ENCODE results near the gene FLT3LG. TPM values are rescaled to one million over a fixed set of nuclear protein-coding genes. Genes with fewer than 3 reads are reported as not detected.

Gene FLT3LG
- total and polyA plus RNA-seq, 9 of the 15 experiments (the other 6 are each of a cell fraction or from before 2014, with no cell fraction given) = 0.31 to 6.4 (median 1.1) TPM

DNA sequence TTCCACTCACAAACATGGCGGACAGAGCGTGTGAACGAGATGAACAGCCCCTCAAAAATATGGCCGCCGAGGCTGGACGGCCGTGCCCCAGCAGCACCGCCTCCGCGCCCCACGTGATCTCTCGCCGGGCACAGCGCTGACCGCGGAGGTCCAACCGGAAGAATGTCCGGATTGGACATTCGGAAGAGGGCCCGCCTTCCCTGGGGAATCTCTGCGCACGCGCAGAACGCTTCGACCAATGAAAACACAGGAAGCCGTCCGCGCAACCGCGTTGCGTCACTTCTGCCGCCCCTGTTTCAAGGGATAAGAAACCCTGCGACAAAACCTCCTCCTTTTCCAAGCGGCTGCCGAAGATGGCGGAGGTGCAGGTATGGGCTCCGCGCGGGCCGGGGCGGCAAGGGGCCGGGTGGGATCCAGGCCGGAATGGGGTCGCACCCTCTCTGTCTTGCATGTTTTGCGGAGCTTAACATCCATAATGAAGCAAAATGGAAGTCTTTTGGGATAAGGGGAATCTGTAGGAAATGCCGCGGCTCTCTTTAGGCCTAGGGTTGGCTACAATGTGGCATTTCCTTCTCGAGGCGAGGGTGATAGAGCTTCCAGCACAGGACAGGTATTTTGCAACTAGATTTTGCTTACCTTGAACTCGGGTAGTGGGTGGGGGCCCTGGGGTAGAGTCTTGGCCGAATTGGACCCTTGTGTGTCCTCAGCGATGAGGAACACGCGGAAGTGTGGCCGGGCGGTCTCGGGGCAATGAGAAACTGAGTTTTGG lies 13.4 kb downstream of the FLT3LG start, which contains the start of gene RPL13A (continued):
- TF ChIP-seq, protein P1, sequence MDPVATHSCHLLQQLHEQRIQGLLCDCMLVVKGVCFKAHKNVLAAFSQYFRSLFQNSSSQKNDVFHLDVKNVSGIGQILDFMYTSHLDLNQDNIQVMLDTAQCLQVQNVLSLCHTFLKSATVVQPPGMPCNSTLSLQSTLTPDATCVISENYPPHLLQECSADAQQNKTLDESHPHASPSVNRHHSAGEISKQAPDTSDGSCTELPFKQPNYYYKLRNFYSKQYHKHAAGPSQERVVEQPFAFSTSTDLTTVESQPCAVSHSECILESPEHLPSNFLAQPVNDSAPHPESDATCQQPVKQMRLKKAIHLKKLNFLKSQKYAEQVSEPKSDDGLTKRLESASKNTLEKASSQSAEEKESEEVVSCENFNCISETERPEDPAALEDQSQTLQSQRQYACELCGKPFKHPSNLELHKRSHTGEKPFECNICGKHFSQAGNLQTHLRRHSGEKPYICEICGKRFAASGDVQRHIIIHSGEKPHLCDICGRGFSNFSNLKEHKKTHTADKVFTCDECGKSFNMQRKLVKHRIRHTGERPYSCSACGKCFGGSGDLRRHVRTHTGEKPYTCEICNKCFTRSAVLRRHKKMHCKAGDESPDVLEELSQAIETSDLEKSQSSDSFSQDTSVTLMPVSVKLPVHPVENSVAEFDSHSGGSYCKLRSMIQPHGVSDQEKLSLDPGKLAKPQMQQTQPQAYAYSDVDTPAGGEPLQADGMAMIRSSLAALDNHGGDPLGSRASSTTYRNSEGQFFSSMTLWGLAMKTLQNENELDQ (CRISPR knock-in tag; IDR thresholded peaks at IDR 0.05; ENCODE audit: borderline replicate concordance) = peak; percentile 30; the same call in 1 of the 2 replicates
- TF ChIP-seq, protein P2, sequence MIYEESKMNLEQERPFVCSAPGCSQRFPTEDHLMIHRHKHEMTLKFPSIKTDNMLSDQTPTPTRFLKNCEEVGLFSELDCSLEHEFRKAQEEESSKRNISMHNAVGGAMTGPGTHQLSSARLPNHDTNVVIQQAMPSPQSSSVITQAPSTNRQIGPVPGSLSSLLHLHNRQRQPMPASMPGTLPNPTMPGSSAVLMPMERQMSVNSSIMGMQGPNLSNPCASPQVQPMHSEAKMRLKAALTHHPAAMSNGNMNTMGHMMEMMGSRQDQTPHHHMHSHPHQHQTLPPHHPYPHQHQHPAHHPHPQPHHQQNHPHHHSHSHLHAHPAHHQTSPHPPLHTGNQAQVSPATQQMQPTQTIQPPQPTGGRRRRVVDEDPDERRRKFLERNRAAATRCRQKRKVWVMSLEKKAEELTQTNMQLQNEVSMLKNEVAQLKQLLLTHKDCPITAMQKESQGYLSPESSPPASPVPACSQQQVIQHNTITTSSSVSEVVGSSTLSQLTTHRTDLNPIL (CRISPR knock-in tag; IDR thresholded peaks at IDR 0.05) = peak; percentile 53; the same call in 1 of the 2 replicates
- 0 out of 2 replicates have a peak, but pooled peaks have one; percentile 66 for TF ChIP-seq RFX5 (IDR thresholded peaks at IDR 0.05; ENCODE audit: low read depth, low read length)
- no peak for TF ChIP-seq ZNF76 (CRISPR knock-in tag; IDR thresholded peaks at IDR 0.05; ENCODE audit: borderline replicate concordance)
- TF ChIP-seq, protein P3, sequence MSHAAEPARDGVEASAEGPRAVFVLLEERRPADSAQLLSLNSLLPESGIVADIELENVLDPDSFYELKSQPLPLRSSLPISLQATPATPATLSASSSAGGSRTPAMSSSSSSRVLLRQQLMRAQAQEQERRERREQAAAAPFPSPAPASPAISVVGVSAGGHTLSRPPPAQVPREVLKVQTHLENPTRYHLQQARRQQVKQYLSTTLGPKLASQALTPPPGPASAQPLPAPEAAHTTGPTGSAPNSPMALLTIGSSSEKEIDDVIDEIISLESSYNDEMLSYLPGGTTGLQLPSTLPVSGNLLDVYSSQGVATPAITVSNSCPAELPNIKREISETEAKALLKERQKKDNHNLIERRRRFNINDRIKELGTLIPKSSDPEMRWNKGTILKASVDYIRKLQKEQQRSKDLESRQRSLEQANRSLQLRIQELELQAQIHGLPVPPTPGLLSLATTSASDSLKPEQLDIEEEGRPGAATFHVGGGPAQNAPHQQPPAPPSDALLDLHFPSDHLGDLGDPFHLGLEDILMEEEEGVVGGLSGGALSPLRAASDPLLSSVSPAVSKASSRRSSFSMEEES (CRISPR knock-in tag; IDR thresholded peaks at IDR 0.05) = peak; percentile 97
- TF ChIP-seq, protein P4, sequence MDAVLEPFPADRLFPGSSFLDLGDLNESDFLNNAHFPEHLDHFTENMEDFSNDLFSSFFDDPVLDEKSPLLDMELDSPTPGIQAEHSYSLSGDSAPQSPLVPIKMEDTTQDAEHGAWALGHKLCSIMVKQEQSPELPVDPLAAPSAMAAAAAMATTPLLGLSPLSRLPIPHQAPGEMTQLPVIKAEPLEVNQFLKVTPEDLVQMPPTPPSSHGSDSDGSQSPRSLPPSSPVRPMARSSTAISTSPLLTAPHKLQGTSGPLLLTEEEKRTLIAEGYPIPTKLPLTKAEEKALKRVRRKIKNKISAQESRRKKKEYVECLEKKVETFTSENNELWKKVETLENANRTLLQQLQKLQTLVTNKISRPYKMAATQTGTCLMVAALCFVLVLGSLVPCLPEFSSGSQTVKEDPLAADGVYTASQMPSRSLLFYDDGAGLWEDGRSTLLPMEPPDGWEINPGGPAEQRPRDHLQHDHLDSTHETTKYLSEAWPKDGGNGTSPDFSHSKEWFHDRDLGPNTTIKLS (IDR thresholded peaks at IDR 0.05; ENCODE audit: borderline replicate concordance, low read depth) = 0 out of 2 replicates have a peak, but pooled peaks have one; percentile 41
- peak; percentile 95 for TF ChIP-seq GTF2F1 (IDR thresholded peaks at IDR 0.05; ENCODE audit: low read depth, low read length)
- peak; percentile 43; the same call in 1 of the 2 replicates for TF ChIP-seq HLTF (IDR thresholded peaks at IDR 0.05)
- peak; percentile 89 for TF ChIP-seq ZNF644 (tag; IDR thresholded peaks at IDR 0.05; ENCODE audit: low read depth)
- peak; percentile 72 for TF ChIP-seq HMGN3 (IDR thresholded peaks at IDR 0.05; ENCODE audit: borderline replicate concordance, extremely low read depth, insufficient read length, low read depth, low read length)
- peak; percentile 99 for TF ChIP-seq POLR2B (IDR thresholded peaks at IDR 0.05; ENCODE audit: low read depth, partially characterized antibody)
- TF ChIP-seq SP2 (IDR thresholded peaks at IDR 0.05; ENCODE audit: extremely low read depth, low read depth, low read length, poor library complexity, severe bottlenecking) = peak; percentile 75
- 0 out of 2 replicates have a peak, but pooled peaks have one; percentile 14 for TF ChIP-seq NFXL1 (CRISPR knock-in tag; IDR thresholded peaks at IDR 0.05)
- TF ChIP-seq EGR1 (conservative IDR thresholded peaks at IDR 0.05) = peak; percentile 89
- TF ChIP-seq SIX5 (IDR thresholded peaks at IDR 0.05; ENCODE audit: borderline replicate concordance in 1 of 2, insufficient read depth in 1 of 2, low read depth in 1 of 2, low read length in 2 of 2) = peak; percentile 5 to 38; a peak in 2 of 4 replicates
